Measurements from ENCODE around the gene PCDHGC5.

DNA sequence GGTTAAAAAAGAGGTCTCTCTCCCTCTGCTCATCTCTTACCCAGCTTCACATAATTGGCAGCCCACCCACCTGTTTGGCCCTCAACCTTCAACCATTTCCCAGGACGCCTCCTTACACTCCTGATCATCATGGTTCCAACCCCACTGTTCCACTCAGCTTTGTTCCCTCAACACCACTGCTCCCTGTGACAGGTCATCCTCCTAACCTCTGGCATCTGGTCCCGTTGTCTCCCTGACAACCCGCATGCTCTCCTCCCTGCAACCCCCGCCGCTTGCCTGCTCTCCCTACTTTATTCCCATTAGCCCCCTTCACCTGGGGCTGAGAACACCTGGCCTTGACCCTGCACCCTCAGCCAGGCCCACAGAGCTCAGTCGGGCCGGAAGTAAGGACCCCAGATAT is 12.9 kb downstream of the PCDHGC5 start:
- TF ChIP-seq, protein P1, sequence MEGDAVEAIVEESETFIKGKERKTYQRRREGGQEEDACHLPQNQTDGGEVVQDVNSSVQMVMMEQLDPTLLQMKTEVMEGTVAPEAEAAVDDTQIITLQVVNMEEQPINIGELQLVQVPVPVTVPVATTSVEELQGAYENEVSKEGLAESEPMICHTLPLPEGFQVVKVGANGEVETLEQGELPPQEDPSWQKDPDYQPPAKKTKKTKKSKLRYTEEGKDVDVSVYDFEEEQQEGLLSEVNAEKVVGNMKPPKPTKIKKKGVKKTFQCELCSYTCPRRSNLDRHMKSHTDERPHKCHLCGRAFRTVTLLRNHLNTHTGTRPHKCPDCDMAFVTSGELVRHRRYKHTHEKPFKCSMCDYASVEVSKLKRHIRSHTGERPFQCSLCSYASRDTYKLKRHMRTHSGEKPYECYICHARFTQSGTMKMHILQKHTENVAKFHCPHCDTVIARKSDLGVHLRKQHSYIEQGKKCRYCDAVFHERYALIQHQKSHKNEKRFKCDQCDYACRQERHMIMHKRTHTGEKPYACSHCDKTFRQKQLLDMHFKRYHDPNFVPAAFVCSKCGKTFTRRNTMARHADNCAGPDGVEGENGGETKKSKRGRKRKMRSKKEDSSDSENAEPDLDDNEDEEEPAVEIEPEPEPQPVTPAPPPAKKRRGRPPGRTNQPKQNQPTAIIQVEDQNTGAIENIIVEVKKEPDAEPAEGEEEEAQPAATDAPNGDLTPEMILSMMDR (IDR thresholded peaks at IDR 0.05; ENCODE audit: insufficient read depth, low read length): no peak
- TF ChIP-seq POLR2AphosphoS5 (IDR thresholded peaks at IDR 0.05; ENCODE audit: low read depth) (no peak), GABPA (IDR thresholded peaks at IDR 0.05; ENCODE audit: low read depth) (no peak), SPI1 (IDR thresholded peaks at IDR 0.05; ENCODE audit: borderline replicate concordance, low read depth) (no peak)
- TF ChIP-seq, protein P2, sequence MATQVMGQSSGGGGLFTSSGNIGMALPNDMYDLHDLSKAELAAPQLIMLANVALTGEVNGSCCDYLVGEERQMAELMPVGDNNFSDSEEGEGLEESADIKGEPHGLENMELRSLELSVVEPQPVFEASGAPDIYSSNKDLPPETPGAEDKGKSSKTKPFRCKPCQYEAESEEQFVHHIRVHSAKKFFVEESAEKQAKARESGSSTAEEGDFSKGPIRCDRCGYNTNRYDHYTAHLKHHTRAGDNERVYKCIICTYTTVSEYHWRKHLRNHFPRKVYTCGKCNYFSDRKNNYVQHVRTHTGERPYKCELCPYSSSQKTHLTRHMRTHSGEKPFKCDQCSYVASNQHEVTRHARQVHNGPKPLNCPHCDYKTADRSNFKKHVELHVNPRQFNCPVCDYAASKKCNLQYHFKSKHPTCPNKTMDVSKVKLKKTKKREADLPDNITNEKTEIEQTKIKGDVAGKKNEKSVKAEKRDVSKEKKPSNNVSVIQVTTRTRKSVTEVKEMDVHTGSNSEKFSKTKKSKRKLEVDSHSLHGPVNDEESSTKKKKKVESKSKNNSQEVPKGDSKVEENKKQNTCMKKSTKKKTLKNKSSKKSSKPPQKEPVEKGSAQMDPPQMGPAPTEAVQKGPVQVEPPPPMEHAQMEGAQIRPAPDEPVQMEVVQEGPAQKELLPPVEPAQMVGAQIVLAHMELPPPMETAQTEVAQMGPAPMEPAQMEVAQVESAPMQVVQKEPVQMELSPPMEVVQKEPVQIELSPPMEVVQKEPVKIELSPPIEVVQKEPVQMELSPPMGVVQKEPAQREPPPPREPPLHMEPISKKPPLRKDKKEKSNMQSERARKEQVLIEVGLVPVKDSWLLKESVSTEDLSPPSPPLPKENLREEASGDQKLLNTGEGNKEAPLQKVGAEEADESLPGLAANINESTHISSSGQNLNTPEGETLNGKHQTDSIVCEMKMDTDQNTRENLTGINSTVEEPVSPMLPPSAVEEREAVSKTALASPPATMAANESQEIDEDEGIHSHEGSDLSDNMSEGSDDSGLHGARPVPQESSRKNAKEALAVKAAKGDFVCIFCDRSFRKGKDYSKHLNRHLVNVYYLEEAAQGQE (IDR thresholded peaks at IDR 0.05; ENCODE audit: insufficient replicate concordance, low read depth): no peak

Data from HL-60 (cell line).